Sigmoid colon (tissue), 7 donors: Measurements from ENCODE around the gene NAALADL2. TPM values are rescaled to one million over a fixed set of nuclear protein-coding genes. Genes with fewer than 3 reads are reported as not detected.
"Not testable (repeated sequence)": the region's sequence is repeated elsewhere in the genome, so short reads cannot be mapped to it uniquely, and the experiment has no call there.

Experiments
- DNase-seq: peaks from one replicate; pipeline ENCODE4 v3.0.0-alpha.2; 2019
- H3K27ac ChIP-seq, 4 donors: fragments of 200-600 bp; sonication (generic); one replicate each; pipeline ENCODE4 v1.5.1; 2016 to 2019; ENCODE audit warnings: mild to moderate bottlenecking in 1 of 4
- H3K27me3 ChIP-seq, 3 donors: fragments of 200-600 bp; sonication (generic); one replicate each; pipeline ENCODE4 v1.5.1; 2019; ENCODE audit warnings: mild to moderate bottlenecking in 1 of 3
- H3K36me3 ChIP-seq, 4 donors: fragments of 200-600 bp; sonication (generic); one replicate each; pipeline ENCODE4 v1.5.1; 2016 to 2019
- H3K4me1 ChIP-seq, 4 donors: fragments of 200-600 bp; sonication (generic); one replicate each; pipeline ENCODE4 v1.5.1; 2017 to 2019
- H3K4me3 ChIP-seq, 4 donors: fragments of 200-600 bp; sonication (generic); one replicate each; pipeline ENCODE4 v1.5.1; 2017 to 2019; ENCODE audit warnings: mild to moderate bottlenecking in 2 of 4, moderate library complexity in 1 of 4
- H3K9me3 ChIP-seq, 4 donors: fragments of 200-600 bp in 3 of 4; sonication (generic) in 3 of 4; one replicate each; pipeline versions ENCODE4 v1.5.1 to v1.6.1; 2013 to 2019
- EP300 ChIP-seq, 4 donors: sonication (generic); formaldehyde crosslinking; IDR thresholded peaks; one replicate each; pipeline ENCODE4 v1.6.1; 2017; ENCODE audit warnings: antibody characterized with exemption in 4 of 4
- POLR2A ChIP-seq, 2 donors: fragments of 450-650 bp; IDR thresholded peaks; one replicate each; pipeline ENCODE4 v1.6.1; 2016; ENCODE audit warnings: antibody characterized with exemption in 2 of 2, mild to moderate bottlenecking in 2 of 2, moderate library complexity in 2 of 2
- POLR2AphosphoS5 ChIP-seq, 4 donors: sonication (generic); formaldehyde crosslinking; IDR thresholded peaks; one replicate each; pipeline ENCODE4 v1.6.1; 2017; ENCODE audit warnings: antibody characterized with exemption in 4 of 4
- WGBS, 2 donors: extraction: QIAGEN DNeasy Blood & Tissue Kit; methylation state at CpG; one replicate each; pipeline ENCODE4 v1.1.7; 2013; 5-methylcytosine and 5-hydroxymethylcytosine counted together
- intact Hi-C: fragments of 100-400 bp; cut with DNase I; formaldehyde crosslinking; loops from one replicate; pipeline ENCODE4 v1.15.1; 2023
- polyA plus RNA-seq, 3 donors: library from polyadenylated mRNA; stranded (reverse); fragments of 200-250 nt; gene quantifications; one replicate each; pipeline ENCODE4 v1.2.3, GENCODE V29; 2013
- total RNA-seq, 4 donors: library from RNA; depleted of rRNA; stranded (reverse); fragments of >200 nt; gene quantifications; one replicate each; pipeline ENCODE4 v1.1.0, GENCODE V29; 2016
- TF ChIP-seq, protein P1 (sequence below), 4 experiments: fragments of 450-650 bp in 3 of 4; fragments of 200-600 bp in 1 of 4; IDR thresholded peaks; one replicate each; pipeline ENCODE4 v1.5.1; 2016 to 2019; ENCODE audit warnings: antibody characterized with exemption in 4 of 4, mild to moderate bottlenecking in 3 of 4, moderate library complexity in 2 of 4
- donor health status: healthy with polysubstance abuse.
- donor health status: Bipolar disorder and iron deficiency.
- donor health status: healthy.

Gene NAALADL2
- total and polyA plus RNA-seq, 7 donors = 0.46 to 18.5 (median 6.0) TPM

DNA sequence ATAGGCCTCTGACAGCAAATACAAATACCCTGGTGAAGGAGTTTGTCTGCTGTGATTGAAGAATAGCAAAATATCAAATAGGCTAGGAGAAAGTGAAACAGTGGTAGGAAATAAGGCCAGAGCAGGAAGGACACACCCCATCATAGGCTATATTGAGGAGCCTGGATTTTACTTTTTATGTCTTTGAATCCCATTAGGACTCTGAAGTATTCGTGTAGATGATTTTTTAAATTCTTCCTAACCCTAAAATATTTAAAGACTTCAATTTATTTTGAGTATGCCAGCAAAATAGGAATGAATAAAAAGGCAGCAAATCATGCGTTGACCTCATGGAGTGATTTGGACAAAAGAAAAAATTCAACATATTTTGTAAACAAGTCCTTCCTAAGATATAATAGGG, 562.8 kb downstream of the NAALADL2 start:
- TF ChIP-seq, protein P1, sequence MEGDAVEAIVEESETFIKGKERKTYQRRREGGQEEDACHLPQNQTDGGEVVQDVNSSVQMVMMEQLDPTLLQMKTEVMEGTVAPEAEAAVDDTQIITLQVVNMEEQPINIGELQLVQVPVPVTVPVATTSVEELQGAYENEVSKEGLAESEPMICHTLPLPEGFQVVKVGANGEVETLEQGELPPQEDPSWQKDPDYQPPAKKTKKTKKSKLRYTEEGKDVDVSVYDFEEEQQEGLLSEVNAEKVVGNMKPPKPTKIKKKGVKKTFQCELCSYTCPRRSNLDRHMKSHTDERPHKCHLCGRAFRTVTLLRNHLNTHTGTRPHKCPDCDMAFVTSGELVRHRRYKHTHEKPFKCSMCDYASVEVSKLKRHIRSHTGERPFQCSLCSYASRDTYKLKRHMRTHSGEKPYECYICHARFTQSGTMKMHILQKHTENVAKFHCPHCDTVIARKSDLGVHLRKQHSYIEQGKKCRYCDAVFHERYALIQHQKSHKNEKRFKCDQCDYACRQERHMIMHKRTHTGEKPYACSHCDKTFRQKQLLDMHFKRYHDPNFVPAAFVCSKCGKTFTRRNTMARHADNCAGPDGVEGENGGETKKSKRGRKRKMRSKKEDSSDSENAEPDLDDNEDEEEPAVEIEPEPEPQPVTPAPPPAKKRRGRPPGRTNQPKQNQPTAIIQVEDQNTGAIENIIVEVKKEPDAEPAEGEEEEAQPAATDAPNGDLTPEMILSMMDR (IDR thresholded peaks at IDR 0.05) = no peak
- TF ChIP-seq EP300 (IDR thresholded peaks at IDR 0.05) (no peak), POLR2A (IDR thresholded peaks at IDR 0.05) (no peak), POLR2AphosphoS5 (IDR thresholded peaks at IDR 0.05) (no peak)
- Histone ChIP-seq H3K27me3 (no peaks in the 10 kb centered on the region), H3K27ac (no peak overlapping the region), H3K36me3 (no peaks in the 10 kb centered on the region), H3K4me3 (no peak overlapping the region), H3K9me3 (no peaks in the 10 kb centered on the region), H3K4me1 (no peaks in the 10 kb centered on the region)
- intact Hi-C loops = no loop called here
- DNase-seq = no peak
- WGBS, 2 donors = 74 to 79% methylated on average over 2 of the region's 2 CpGs

DNA sequence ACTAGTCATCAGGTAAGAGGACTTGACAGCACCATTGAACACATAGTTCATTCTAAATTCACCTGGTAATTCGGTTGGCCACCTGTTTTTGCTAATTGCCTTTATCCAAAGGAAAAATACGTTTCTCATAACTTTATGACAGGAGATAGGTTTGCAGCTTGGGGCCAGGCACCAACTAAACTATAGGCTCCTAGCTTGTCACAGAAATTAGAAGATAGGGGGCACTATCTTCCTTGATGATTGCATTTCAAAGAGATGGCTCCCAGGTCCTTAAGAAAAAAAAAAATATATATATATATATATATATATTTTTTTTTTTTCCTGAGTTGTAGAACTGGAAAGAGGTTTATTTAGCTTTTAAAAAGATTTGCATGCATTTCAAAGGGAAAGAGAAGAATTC, 563.6 kb downstream of the NAALADL2 start:
- Histone ChIP-seq H3K4me1 (no peaks in the 10 kb centered on the region), H3K27ac (no peak overlapping the region), H3K9me3 (no peaks in the 10 kb centered on the region), H3K4me3 (no peak overlapping the region), H3K36me3 (no peaks in the 10 kb centered on the region), H3K27me3 (no peaks in the 10 kb centered on the region)
- intact Hi-C loops = no loop called here
- DNase-seq = no peak
- TF ChIP-seq POLR2A (IDR thresholded peaks at IDR 0.05) = no peak
- no peak for TF ChIP-seq EP300 (IDR thresholded peaks at IDR 0.05)
- no peak for TF ChIP-seq POLR2AphosphoS5 (IDR thresholded peaks at IDR 0.05)
- TF ChIP-seq, protein P1 (IDR thresholded peaks at IDR 0.05) = no peak
- 62 to 84% methylated on average over 2 of the region's 2 CpGs for WGBS, 2 donors

DNA sequence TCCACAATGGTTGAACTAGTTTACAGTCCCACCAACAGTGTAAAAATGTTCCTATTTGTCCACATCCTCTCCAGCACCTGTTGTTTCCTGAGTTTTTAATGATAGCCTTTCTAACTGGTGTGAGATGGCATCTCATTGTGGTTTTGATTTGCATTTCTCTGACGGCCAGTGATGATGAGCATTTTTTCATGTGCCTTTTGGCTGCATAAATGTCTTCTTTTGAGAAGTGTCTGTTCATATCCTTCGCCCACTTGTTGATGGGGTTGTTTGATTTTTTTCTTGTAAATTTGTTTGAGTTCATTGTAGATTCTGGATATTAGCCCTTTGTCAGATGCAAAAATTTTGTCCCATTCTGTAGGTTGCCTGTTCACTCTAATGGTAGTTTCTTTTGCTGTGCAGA, 564.7 kb downstream of the NAALADL2 start:
- H3K4me3 ChIP-seq, H3K27ac ChIP-seq, H3K36me3 ChIP-seq, H3K9me3 ChIP-seq, H3K27me3 ChIP-seq, H3K4me1 ChIP-seq, DNase-seq, intact Hi-C loops: not testable (repeated sequence)
- WGBS, 2 donors = 83 to 84% methylated on average over 2 of the region's 2 CpGs

DNA sequence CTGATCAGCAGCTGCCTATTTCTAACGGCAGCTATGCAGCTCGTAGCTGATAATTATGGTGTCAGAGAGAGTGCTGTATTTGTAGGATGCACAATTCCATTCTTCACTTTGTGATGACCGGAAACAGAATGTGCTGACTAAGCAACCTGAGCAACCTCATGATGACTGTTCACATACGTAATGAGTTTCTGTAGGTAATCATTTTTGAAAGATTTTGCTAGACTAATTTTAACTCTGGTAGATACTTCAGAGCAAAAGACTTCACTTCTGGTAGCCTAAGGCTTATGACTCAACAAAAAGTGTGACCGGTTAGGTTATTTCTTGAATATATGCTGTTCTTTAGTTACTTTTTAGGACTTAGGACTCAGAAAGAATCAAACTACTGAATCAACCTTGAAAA, 567.7 kb downstream of the NAALADL2 start:
- no peak for DNase-seq
- Histone ChIP-seq H3K9me3 (no peaks in the 10 kb centered on the region), H3K4me1 (peaks cover 0 to 10% (median 4%) of the 10 kb centered on the region in 4 donors), H3K27me3 (no peaks in the 10 kb centered on the region), H3K27ac (no peak overlapping the region), H3K4me3 (no peak overlapping the region), H3K36me3 (no peaks in the 10 kb centered on the region)
- TF ChIP-seq POLR2AphosphoS5 (IDR thresholded peaks at IDR 0.05) = no peak
- no peak for TF ChIP-seq POLR2A (IDR thresholded peaks at IDR 0.05)
- TF ChIP-seq, protein P1 (IDR thresholded peaks at IDR 0.05) = no peak
- TF ChIP-seq EP300 (IDR thresholded peaks at IDR 0.05) = no peak
- WGBS, 2 donors = 94 to 95% methylated on average over 5 of the region's 5 CpGs
- intact Hi-C loops = no loop called here

DNA sequence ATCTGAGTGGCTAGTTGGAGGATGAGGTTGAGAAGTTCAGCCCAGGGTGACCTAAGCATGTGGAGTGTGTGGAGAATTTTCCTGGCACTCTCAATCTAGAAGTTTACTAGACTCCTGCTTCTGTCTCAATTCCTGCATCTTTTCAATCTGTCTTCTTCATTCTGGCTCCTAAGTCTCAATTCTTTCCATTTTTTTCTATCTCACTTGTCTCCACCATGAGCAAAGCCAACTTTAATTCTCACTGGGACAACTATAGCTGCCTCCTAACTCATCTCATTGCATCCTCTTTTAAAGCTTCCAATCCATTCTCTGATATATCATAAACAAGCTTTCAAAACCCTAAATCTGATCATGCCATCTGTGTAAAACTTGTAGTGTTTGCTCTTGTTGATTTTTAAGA, 569.3 kb downstream of the NAALADL2 start:
- DNase-seq = no peak
- intact Hi-C loops = no loop called here
- H3K27me3 ChIP-seq = no peaks in the 10 kb centered on the region
- H3K4me3 ChIP-seq = no peak overlapping the region
- H3K27ac ChIP-seq = no peak overlapping the region
- TF ChIP-seq POLR2A (IDR thresholded peaks at IDR 0.05) (no peak), POLR2AphosphoS5 (IDR thresholded peaks at IDR 0.05) (no peak), EP300 (IDR thresholded peaks at IDR 0.05) (no peak)
- TF ChIP-seq, protein P1 (IDR thresholded peaks at IDR 0.05) = no peak
- no peaks in the 10 kb centered on the region for H3K9me3 ChIP-seq
- H3K4me1 ChIP-seq = peaks cover 0 to 19% (median 7%) of the 10 kb centered on the region in 4 donors
- no peaks in the 10 kb centered on the region for H3K36me3 ChIP-seq
